Ovary (tissue), 9 donors: ENCODE data around the gene POLD3. TPM values are rescaled to one million over a fixed set of nuclear protein-coding genes. Genes with fewer than 3 reads are reported as not detected.

ENCODE experiments used
- DNase-seq, 5 donors: peaks; one replicate each; pipeline ENCODE4 v3.0.0-alpha.2; 2019 to 2020
- H3K27ac ChIP-seq, 2 donors: fragments of 200-600 bp; one replicate each; pipeline versions ENCODE4 v1.5.1 to v1.8.0; 2019 to 2022
- H3K27me3 ChIP-seq: fragments of 200-600 bp; one replicate; pipeline ENCODE4 v1.8.0; 2022
- H3K36me3 ChIP-seq: fragments of 200-600 bp; sonication (generic); one replicate; pipeline ENCODE4 v1.5.1; 2019
- H3K4me1 ChIP-seq: one replicate; pipeline ENCODE4 v1.8.1; 2013; ENCODE audit warnings: mild to moderate bottlenecking, moderate library complexity; ENCODE audit not compliant: insufficient read depth
- H3K4me3 ChIP-seq: fragments of 200-600 bp; sonication (generic); one replicate; pipeline ENCODE4 v1.5.1; 2017
- H3K9me3 ChIP-seq, 2 donors: fragments of 200-600 bp in 1 of 2; sonication (generic) in 1 of 2; one replicate each; pipeline versions ENCODE4 v1.5.1 to v1.8.1; 2013 to 2019; ENCODE audit warnings: mild to moderate bottlenecking in 1 of 2, moderate library complexity in 1 of 2
- EP300 ChIP-seq: sonication (generic); formaldehyde crosslinking; IDR thresholded peaks from one replicate; pipeline ENCODE4 v1.6.1; 2017; ENCODE audit warnings: antibody characterized with exemption
- POLR2A ChIP-seq: fragments of 450-650 bp; IDR thresholded peaks from one replicate; pipeline ENCODE4 v1.6.1; 2017; ENCODE audit warnings: antibody characterized with exemption, mild to moderate bottlenecking, moderate library complexity
- WGBS, 3 donors: extraction: QIAGEN DNeasy Blood & Tissue Kit in 1 of 3; methylation state at CpG; one replicate each; pipeline versions ENCODE4 v1.1.5 to v1.1.7; 2013 to 2017; 5-methylcytosine and 5-hydroxymethylcytosine counted together
- intact Hi-C, 4 donors: fragments of 100-400 bp; cut with DNase I; formaldehyde crosslinking; loops; one replicate each; pipeline versions ENCODE4 v1.11.0 to v1.15.1; 2022 to 2023
- polyA plus RNA-seq, 2 donors: library from polyadenylated mRNA; stranded (reverse); fragments of 200-250 nt in 1 of 2; fragments of 350-450 nt in 1 of 2; fragmentation: Illumina TruSeq in 1 of 2; extraction: RNeasy Lipid Tissue Mini Kit (QIAGEN cat#74804) in 1 of 2; gene quantifications; one replicate each; pipeline ENCODE4 v1.2.3, GENCODE V29; 2013 to 2014
- total RNA-seq, 7 donors: library from RNA; depleted of rRNA in 2 of 7; stranded (reverse); fragments of >200 nt in 2 of 7; fragmentation: NEBNext Ultra II Directional in 3 of 7; extraction: Animal tissue kit (Norgen Biotek cat#: 25700) in 3 of 7; gene quantifications; one replicate each; pipeline versions ENCODE4 v1.1.0 to v1.2.4, GENCODE V29; 2016 to 2023
- TF ChIP-seq, protein P1 (sequence below), 3 donors: fragments of 450-650 bp in 2 of 3; fragments of 200-600 bp in 1 of 3; IDR thresholded peaks; one replicate each; pipeline versions ENCODE4 v1.5.1 to v1.8.0; 2016 to 2022; ENCODE audit warnings: antibody characterized with exemption in 3 of 3, mild to moderate bottlenecking in 1 of 3
- donor health status: DM: no; HTN: no; CAD: no; lungs with moderate emphysema.
- donor health status: DM: no; HTN: no; CAD: no.
- donor health status: Bipolar disorder and iron deficiency.
- donor health status: DM: yes; HTN: yes; CAD: no.
- donor health status: DM: no; HTN: no; CAD: no.
- donor health status: DM: yes; HTN: yes; CAD: no.

POLD3 gene
- total and polyA plus RNA-seq, 9 donors, result 8.2 to 19.0 (median 17.0) TPM

GRCh38 chr11:74638869-74639268 is 46.5 kb downstream of the POLD3 start:
- Histone ChIP-seq H3K9me3 (no peaks in the 10 kb centered on the region), H3K27ac (no peak overlapping the region), H3K4me1 (peaks cover 3% of the 10 kb centered on the region), H3K4me3 (no peak overlapping the region), H3K36me3 (no peaks in the 10 kb centered on the region), H3K27me3 (no peaks in the 10 kb centered on the region)
- intact Hi-C loops, result loop anchor here in 2 of 4 donors (10.0 kb wide), 1 partner anchor 86 kb away; no protein-coding TSS in a partner anchor
- DNase-seq, result no peak
- TF ChIP-seq EP300, result no peak
- TF ChIP-seq POLR2A, result no peak
- TF ChIP-seq, protein P1, sequence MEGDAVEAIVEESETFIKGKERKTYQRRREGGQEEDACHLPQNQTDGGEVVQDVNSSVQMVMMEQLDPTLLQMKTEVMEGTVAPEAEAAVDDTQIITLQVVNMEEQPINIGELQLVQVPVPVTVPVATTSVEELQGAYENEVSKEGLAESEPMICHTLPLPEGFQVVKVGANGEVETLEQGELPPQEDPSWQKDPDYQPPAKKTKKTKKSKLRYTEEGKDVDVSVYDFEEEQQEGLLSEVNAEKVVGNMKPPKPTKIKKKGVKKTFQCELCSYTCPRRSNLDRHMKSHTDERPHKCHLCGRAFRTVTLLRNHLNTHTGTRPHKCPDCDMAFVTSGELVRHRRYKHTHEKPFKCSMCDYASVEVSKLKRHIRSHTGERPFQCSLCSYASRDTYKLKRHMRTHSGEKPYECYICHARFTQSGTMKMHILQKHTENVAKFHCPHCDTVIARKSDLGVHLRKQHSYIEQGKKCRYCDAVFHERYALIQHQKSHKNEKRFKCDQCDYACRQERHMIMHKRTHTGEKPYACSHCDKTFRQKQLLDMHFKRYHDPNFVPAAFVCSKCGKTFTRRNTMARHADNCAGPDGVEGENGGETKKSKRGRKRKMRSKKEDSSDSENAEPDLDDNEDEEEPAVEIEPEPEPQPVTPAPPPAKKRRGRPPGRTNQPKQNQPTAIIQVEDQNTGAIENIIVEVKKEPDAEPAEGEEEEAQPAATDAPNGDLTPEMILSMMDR (IDR thresholded peaks at IDR 0.05), result no peak
- 86 to 93% (median 87%) methylated on average over 1 of the region's 1 CpG for WGBS, 3 donors

GRCh38 chr11:74639533-74639932 is 47.2 kb downstream of the POLD3 start:
- TF ChIP-seq, protein P1 (IDR thresholded peaks at IDR 0.05), result no peak
- TF ChIP-seq POLR2A, result no peak
- TF ChIP-seq EP300, result no peak
- H3K27ac ChIP-seq, result no peak overlapping the region
- H3K27me3 ChIP-seq, result no peaks in the 10 kb centered on the region
- H3K36me3 ChIP-seq, result no peaks in the 10 kb centered on the region
- WGBS, 3 donors, result 87 to 89% (median 89%) methylated on average over 5 of the region's 5 CpGs
- no peak for DNase-seq
- intact Hi-C loops, result loop anchor here in 2 of 4 donors (10.0 kb wide), 1 partner anchor 85 kb away; no protein-coding TSS in a partner anchor
- H3K4me3 ChIP-seq, result no peak overlapping the region
- no peaks in the 10 kb centered on the region for H3K9me3 ChIP-seq
- peaks cover 3% of the 10 kb centered on the region for H3K4me1 ChIP-seq

- intact Hi-C loops, result no loop called here
- peak in 3 of 5 donors; percentile 15 to 50 (median 32) for DNase-seq
- peak overlapping the region in 1 of 2 donors; percentile 26 for H3K27ac ChIP-seq
Measured at GRCh38 chr11:74641289-74641688, 48.9 kb downstream of the POLD3 start.

DNA sequence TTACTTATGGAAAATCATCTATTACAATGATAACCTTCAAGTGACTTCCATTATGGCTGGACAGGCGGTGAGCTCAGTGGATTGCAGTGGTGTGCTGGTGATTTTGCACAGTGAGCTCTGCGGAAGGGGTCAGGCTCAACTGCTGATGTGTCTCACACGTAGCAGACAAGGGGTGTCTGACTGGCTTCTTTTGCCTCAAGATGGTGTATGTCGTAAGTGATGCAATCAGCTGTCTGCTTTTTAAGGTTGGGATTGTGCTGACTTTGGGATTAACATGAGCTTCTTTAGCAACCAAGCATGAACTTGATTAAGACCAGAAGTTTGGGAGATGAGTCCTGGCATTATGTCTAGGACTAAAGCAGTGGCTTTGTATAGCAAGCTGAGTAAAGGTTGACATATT is 49.5 kb downstream of the POLD3 start:
- intact Hi-C loops, result no loop called here
- no peaks in the 10 kb centered on the region for H3K27me3 ChIP-seq
- no peak overlapping the region for H3K4me3 ChIP-seq
- no peak for DNase-seq
- H3K36me3 ChIP-seq, result no peaks in the 10 kb centered on the region
- H3K27ac ChIP-seq, result peak overlapping the region in 1 of 2 donors; percentile 26
- H3K9me3 ChIP-seq, result no peaks in the 10 kb centered on the region
- H3K4me1 ChIP-seq, result peaks cover 3% of the 10 kb centered on the region
- 84 to 86% (median 84%) methylated on average over 4 of the region's 4 CpGs for WGBS, 3 donors
- TF ChIP-seq, protein P1 (IDR thresholded peaks at IDR 0.05), result no peak
- TF ChIP-seq EP300, result no peak
- no peak for TF ChIP-seq POLR2A

More at GRCh38 chr11:74641289-74641688, 48.9 kb downstream of the POLD3 start:
- 14 to 56% (median 21%) methylated on average over 8 of the region's 8 CpGs for WGBS, 3 donors
- Histone ChIP-seq H3K36me3 (no peaks in the 10 kb centered on the region), H3K4me1 (peaks cover 3% of the 10 kb centered on the region), H3K9me3 (no peaks in the 10 kb centered on the region), H3K4me3 (no peak overlapping the region), H3K27me3 (no peaks in the 10 kb centered on the region)
- no peak for TF ChIP-seq EP300
- TF ChIP-seq POLR2A, result no peak
- TF ChIP-seq, protein P1 (IDR thresholded peaks at IDR 0.05), result no peak
